Calu3 (cell line): ENCODE data around the gene ZNF284. TPM values are rescaled to one million over a fixed set of nuclear protein-coding genes. Genes with fewer than 3 reads are reported as not detected.
A peak's percentile ranks its signal among the peaks of the same experiment; 100 is the strongest.

Source experiments
- Bru-seq: library from RNA; stranded (reverse); fragments of 400-500 nt; gene quantifications from one replicate; lab custom pipeline; 2021; lab: Mats Ljungman, UMichigan
- BruChase-seq, 2 experiments: library from RNA; stranded (reverse); fragments of 400-500 nt; gene quantifications; one replicate each; lab custom pipeline; 2021; lab: Mats Ljungman, UMichigan
- BruUV-seq: library from RNA; stranded (reverse); fragments of 400-500 nt; replicated peaks from 2 replicates; lab custom pipeline; 2021; lab: Mats Ljungman, UMichigan
- CTCF ChIA-PET: fragments of 300-600 bp; sonication (Branson Sonifier 250); formaldehyde crosslinking; loops from one replicate; lab custom pipeline; 2022; ENCODE audit warnings: antibody characterized with exemption; lab: Charles Lee
- DNase-seq: peaks from one replicate; pipeline ENCODE4 v3.0.0; 2022
- H3K27ac Mint-ChIP-seq: one replicate; pipeline ENCODE4 v1.8.0; 2022; ENCODE audit warnings: mixed read lengths; ENCODE audit not compliant: unreplicated experiment
- H3K27me3 Mint-ChIP-seq: one replicate; pipeline ENCODE4 v1.8.0; 2022; ENCODE audit warnings: mixed read lengths; ENCODE audit not compliant: unreplicated experiment
- H3K36me3 Mint-ChIP-seq: one replicate; pipeline ENCODE4 v1.8.0; 2022; ENCODE audit warnings: mild to moderate bottlenecking, moderate library complexity, mixed read lengths; ENCODE audit not compliant: insufficient read depth, unreplicated experiment
- H3K4me1 Mint-ChIP-seq: one replicate; pipeline ENCODE4 v1.8.0; 2022; ENCODE audit warnings: mild to moderate bottlenecking, low read depth, mixed read lengths; ENCODE audit not compliant: unreplicated experiment
- H3K4me3 Mint-ChIP-seq: one replicate; pipeline ENCODE4 v1.8.0; 2022; ENCODE audit warnings: mild to moderate bottlenecking, low read depth, moderate library complexity, mixed read lengths; ENCODE audit not compliant: unreplicated experiment
- H3K9me3 Mint-ChIP-seq: one replicate; pipeline ENCODE4 v1.8.0; 2022; ENCODE audit warnings: low read depth, mixed read lengths; ENCODE audit not compliant: unreplicated experiment
- intact Hi-C: fragments of 100-400 bp; cut with micrococcal nuclease; formaldehyde crosslinking; loops from one replicate; pipeline ENCODE4 v1.10.0; 2022; ENCODE audit not compliant: unreplicated experiment
- long read RNA-seq: library from polyadenylated mRNA; stranded (forward); transcript quantifications from one replicate; pipeline ENCODE4 v2.0.0, GENCODE V29; 2022
- total RNA-seq: library from RNA; stranded (reverse); gene quantifications from 2 replicates; pipeline ENCODE4 v1.2.3, GENCODE V29; 2022
- TF ChIP-seq, protein P1 (sequence below): fragments of 200-600 bp; IDR thresholded peaks from one replicate; pipeline ENCODE4 v1.8.0; 2022; ENCODE audit warnings: antibody characterized with exemption; ENCODE audit not compliant: unreplicated experiment

The ZNF284 gene
- 4.7 and 5.6 TPM in 2 replicates for total RNA-seq
- percentile 59 among the genes with signal in this experiment for Bru-seq, nascent RNA
- percentile 85 among the genes with signal in this experiment for BruChase-seq, experiment 1, labeled RNA remaining after a 6-hour chase
- BruChase-seq, experiment 2, labeled RNA remaining after a 2-hour chase: percentile 93 among the genes with signal in this experiment
- long read RNA-seq, full-length matches to known transcripts: 1 of 1 reads
- long read RNA-seq, partial matches to known transcripts: 0 of 1 reads
- long read RNA-seq, other reads (novel, unspliced or antisense): 0 of 1 reads

- peaks cover 21% of the 10 kb centered on the region for H3K36me3 Mint-ChIP-seq
- peak within 1 kb of the TSS; percentile 88 for H3K27ac Mint-ChIP-seq
- CTCF ChIA-PET: interaction anchor here (1.6 kb wide), 1 partner anchor 24 kb away, joined by 4 read pairs; no protein-coding TSS in a partner anchor
- TSS peak; percentile 64 for BruUV-seq
- H3K9me3 Mint-ChIP-seq: peaks cover 14% of the 10 kb centered on the region
- no peaks in the 10 kb centered on the region for H3K27me3 Mint-ChIP-seq
- intact Hi-C loops: no loop called here
- peaks cover 21% of the 10 kb centered on the region for H3K4me1 Mint-ChIP-seq
- peak within 1 kb of the TSS; percentile 88 for H3K4me3 Mint-ChIP-seq
- TF ChIP-seq, protein P1, sequence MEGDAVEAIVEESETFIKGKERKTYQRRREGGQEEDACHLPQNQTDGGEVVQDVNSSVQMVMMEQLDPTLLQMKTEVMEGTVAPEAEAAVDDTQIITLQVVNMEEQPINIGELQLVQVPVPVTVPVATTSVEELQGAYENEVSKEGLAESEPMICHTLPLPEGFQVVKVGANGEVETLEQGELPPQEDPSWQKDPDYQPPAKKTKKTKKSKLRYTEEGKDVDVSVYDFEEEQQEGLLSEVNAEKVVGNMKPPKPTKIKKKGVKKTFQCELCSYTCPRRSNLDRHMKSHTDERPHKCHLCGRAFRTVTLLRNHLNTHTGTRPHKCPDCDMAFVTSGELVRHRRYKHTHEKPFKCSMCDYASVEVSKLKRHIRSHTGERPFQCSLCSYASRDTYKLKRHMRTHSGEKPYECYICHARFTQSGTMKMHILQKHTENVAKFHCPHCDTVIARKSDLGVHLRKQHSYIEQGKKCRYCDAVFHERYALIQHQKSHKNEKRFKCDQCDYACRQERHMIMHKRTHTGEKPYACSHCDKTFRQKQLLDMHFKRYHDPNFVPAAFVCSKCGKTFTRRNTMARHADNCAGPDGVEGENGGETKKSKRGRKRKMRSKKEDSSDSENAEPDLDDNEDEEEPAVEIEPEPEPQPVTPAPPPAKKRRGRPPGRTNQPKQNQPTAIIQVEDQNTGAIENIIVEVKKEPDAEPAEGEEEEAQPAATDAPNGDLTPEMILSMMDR: no peak
- DNase-seq: peak; percentile 91
Measured at GRCh38 chr19:44071824-44072542, at the start of gene ZNF284. ZNF284 (plus strand) TSS chr19:44072159; CDS start chr19:44076390, 4,231 bp downstream.

DNA sequence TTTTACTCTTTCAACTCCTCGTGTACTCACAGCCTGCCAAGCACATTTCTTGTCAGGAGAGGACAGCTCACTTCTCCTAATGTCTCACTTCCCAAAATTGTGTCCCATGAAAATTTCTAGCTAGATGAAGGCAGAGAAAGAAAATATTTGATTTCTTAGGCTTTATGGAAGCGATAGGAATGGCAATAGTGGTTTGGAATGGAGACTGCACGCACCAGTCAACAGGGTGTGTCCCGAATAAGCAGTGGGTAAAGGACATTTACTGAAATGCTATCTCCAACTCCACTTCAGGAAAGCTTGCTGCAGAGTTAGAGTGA, 47.1 kb upstream of the ZNF284 start:
- DNase-seq: no peak

GRCh38 chr19:44025217-44025936, 46.6 kb upstream of the ZNF284 start, which contains the start of gene ZNF222:
ZNF222 (plus strand) TSS chr19:44025379; CDS start chr19:44025437, 58 bp downstream.
- TF ChIP-seq, protein P1: no peak
- BruUV-seq: TSS peak; percentile 66
- peaks cover 12% of the 10 kb centered on the region for H3K27me3 Mint-ChIP-seq

More for the DNA sequence above, 47.1 kb upstream of the ZNF284 start:
- H3K4me3 Mint-ChIP-seq: peak overlapping the region; percentile 93
- TF ChIP-seq, protein P1: no peak
- H3K4me1 Mint-ChIP-seq: peaks cover 7% of the 10 kb centered on the region
- no TSS peak for BruUV-seq
- peaks cover 13% of the 10 kb centered on the region for H3K27me3 Mint-ChIP-seq
- intact Hi-C loops: loop anchor here (1.0 kb wide), 1 partner anchor 22 kb away; no protein-coding TSS in a partner anchor
- CTCF ChIA-PET: no interaction called here
- H3K9me3 Mint-ChIP-seq: peaks cover 10% of the 10 kb centered on the region
- H3K27ac Mint-ChIP-seq: peak overlapping the region; percentile 90
- H3K36me3 Mint-ChIP-seq: peaks cover 14% of the 10 kb centered on the region

GRCh38 chr19:44026622-44027021, 45.3 kb upstream of the ZNF284 start:
- Mint-ChIP-seq H3K27ac (no peak overlapping the region), H3K27me3 (peaks cover 6% of the 10 kb centered on the region), H3K4me3 (no peak overlapping the region), H3K9me3 (peaks cover 12% of the 10 kb centered on the region), H3K36me3 (peaks cover 16% of the 10 kb centered on the region), H3K4me1 (peaks cover 7% of the 10 kb centered on the region)
- TF ChIP-seq, protein P1: no peak
- DNase-seq: no peak
- intact Hi-C loops: no loop called here
- no TSS peak for BruUV-seq
- CTCF ChIA-PET: no interaction called here

More at GRCh38 chr19:44025217-44025936, 46.6 kb upstream of the ZNF284 start, which contains the start of gene ZNF222:
- Mint-ChIP-seq H3K4me3 (peak within 1 kb of the TSS; percentile 93), H3K27ac (peak within 1 kb of the TSS; percentile 90), H3K36me3 (peaks cover 14% of the 10 kb centered on the region), H3K4me1 (peaks cover 7% of the 10 kb centered on the region), H3K9me3 (peaks cover 10% of the 10 kb centered on the region)
- peak; percentile 77 for DNase-seq
- CTCF ChIA-PET: no interaction called here
- intact Hi-C loops: loop anchor here (1.0 kb wide), 1 partner anchor 22 kb away; no protein-coding TSS in a partner anchor
